Smooth muscle cell (in vitro differentiated cells): ENCODE data around the gene GABRA5. TPM values are rescaled to one million over a fixed set of nuclear protein-coding genes. Genes with fewer than 3 reads are reported as not detected.
A peak's percentile ranks its signal among the peaks of the same experiment; 100 is the strongest.

Source experiments
- DNase-seq: peaks from one replicate; lab custom pipeline; 2025; ENCODE audit not compliant: unreplicated experiment; lab: John Stamatoyannopoulos, UW
- H2AFZ ChIP-seq: fragments of 200-600 bp; sonication (generic); 2 replicates; pipeline ENCODE4 v1.6.0; 2016; ENCODE audit warnings: antibody characterized with exemption, low read depth, mild to moderate bottlenecking
- H3F3A ChIP-seq: fragments of 200-600 bp; sonication (generic); 2 replicates; pipeline ENCODE4 v1.6.0; 2017; ENCODE audit warnings: antibody characterized with exemption, low read depth
- H3K27ac ChIP-seq: fragments of 200-600 bp; sonication (generic); 2 replicates; pipeline ENCODE4 v1.5.1; 2016; ENCODE audit warnings: low read depth, mild to moderate bottlenecking
- H3K27me3 ChIP-seq: fragments of 200-600 bp; sonication (generic); 2 replicates; pipeline ENCODE4 v1.6.1; 2016; ENCODE audit warnings: low read depth, mild to moderate bottlenecking
- H3K36me3 ChIP-seq: fragments of 200-600 bp; sonication (generic); 2 replicates; pipeline ENCODE4 v1.5.1; 2016; ENCODE audit warnings: low read depth
- H3K4me1 ChIP-seq: fragments of 200-600 bp; sonication (generic); 2 replicates; pipeline ENCODE4 v1.5.1; 2016; ENCODE audit warnings: low read depth
- H3K4me2 ChIP-seq: fragments of 200-600 bp; sonication (generic); 2 replicates; pipeline ENCODE4 v1.6.0; 2016; ENCODE audit warnings: mild to moderate bottlenecking
- H3K4me3 ChIP-seq: fragments of 200-600 bp; sonication (generic); 2 replicates; pipeline ENCODE4 v1.5.1; 2016; ENCODE audit warnings: mild to moderate bottlenecking
- H3K79me2 ChIP-seq: fragments of 200-600 bp; sonication (generic); 2 replicates; pipeline ENCODE4 v1.6.0; 2016; ENCODE audit warnings: low read depth, mild to moderate bottlenecking
- H3K9ac ChIP-seq: fragments of 200-600 bp; sonication (generic); 2 replicates; pipeline ENCODE4 v1.6.0; 2016; ENCODE audit warnings: low read depth
- H3K9me3 ChIP-seq: fragments of 200-600 bp; sonication (generic); replicated peaks from 2 replicates; pipeline ENCODE4 v1.5.1; 2016; ENCODE audit warnings: low read depth
- H4K20me1 ChIP-seq: fragments of 200-600 bp; sonication (generic); 2 replicates; pipeline ENCODE4 v1.6.0; 2016; ENCODE audit warnings: low read depth
- WGBS: methylation state at CpG from one replicate; pipeline ENCODE4 v1.1.7; 2016; ENCODE audit warnings: low lambda C conversion rate; 5-methylcytosine and 5-hydroxymethylcytosine counted together
- polyA plus RNA-seq: library from polyadenylated mRNA; unstranded; fragments of >200 nt; fragmentation: Nextera tagmentation; extraction: Ambion mirVana; gene quantifications from 2 replicates; pipeline ENCODE4 v1.2.1, GENCODE V29; 2016
- total RNA-seq: library from RNA; depleted of rRNA; stranded (reverse); fragments of >200 nt; gene quantifications from 2 replicates; pipeline ENCODE4 v1.2.3, GENCODE V29; 2014
- TF ChIP-seq, protein P1 (sequence below): fragments of 200-600 bp; sonication (generic); IDR thresholded peaks from 2 replicates; pipeline ENCODE4 v1.5.1; 2017; ENCODE audit warnings: borderline replicate concordance, mild to moderate bottlenecking, antibody characterized with exemption; ENCODE audit not compliant: insufficient read depth, poor library complexity, severe bottlenecking

GABRA5 gene
- total and polyA plus RNA-seq, 2 experiments from 2014 or later: 0.27 TPM; not detected in 1

DNA sequence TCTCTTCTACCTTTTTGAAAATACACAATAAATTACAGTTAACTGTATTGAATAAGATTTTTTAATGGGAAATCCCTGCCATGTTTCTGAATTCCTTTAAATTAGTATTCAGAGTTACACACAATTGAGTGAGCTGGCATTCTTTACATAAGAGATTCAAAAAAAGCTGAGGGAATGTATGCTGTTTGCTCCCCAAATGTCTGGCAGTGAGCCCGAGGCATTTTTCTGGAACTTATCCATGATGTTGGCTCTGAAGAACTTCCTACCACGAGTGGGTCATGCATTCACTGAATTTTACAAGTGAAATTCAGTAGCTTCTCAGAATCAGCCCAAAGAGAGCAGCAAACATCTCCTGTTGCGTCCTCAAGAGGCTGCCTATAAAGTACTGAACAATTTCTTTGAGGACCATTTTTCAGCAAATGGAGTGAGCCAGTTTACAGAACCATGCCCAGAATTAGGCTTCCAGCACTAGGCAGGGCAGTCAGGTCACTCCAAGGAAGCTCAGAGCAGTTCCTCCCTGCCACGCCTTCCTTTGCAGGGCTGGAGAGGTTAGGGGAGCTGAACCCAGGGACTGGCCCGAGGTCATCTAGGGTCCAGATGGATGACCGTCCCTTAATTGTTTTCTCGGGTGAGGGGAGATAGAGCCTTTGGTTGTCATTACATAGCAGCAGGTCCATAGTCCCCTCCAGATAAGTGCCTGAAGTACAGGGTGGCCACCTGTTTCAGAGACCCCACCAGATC lies 21.2 kb downstream of the GABRA5 start:
- H3K9ac ChIP-seq: no peak overlapping the region
- no peaks in the 10 kb centered on the region for H3K27me3 ChIP-seq
- H3K4me2 ChIP-seq: no peak overlapping the region
- WGBS: 82% methylated on average over 7 of the region's 7 CpGs
- TF ChIP-seq, protein P1, sequence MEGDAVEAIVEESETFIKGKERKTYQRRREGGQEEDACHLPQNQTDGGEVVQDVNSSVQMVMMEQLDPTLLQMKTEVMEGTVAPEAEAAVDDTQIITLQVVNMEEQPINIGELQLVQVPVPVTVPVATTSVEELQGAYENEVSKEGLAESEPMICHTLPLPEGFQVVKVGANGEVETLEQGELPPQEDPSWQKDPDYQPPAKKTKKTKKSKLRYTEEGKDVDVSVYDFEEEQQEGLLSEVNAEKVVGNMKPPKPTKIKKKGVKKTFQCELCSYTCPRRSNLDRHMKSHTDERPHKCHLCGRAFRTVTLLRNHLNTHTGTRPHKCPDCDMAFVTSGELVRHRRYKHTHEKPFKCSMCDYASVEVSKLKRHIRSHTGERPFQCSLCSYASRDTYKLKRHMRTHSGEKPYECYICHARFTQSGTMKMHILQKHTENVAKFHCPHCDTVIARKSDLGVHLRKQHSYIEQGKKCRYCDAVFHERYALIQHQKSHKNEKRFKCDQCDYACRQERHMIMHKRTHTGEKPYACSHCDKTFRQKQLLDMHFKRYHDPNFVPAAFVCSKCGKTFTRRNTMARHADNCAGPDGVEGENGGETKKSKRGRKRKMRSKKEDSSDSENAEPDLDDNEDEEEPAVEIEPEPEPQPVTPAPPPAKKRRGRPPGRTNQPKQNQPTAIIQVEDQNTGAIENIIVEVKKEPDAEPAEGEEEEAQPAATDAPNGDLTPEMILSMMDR: no peak
- no peaks in the 10 kb centered on the region for H3K4me1 ChIP-seq
- no peak overlapping the region for H2AFZ ChIP-seq
- no peaks in the 10 kb centered on the region for H3F3A ChIP-seq
- H3K9me3 ChIP-seq: no peaks in the 10 kb centered on the region
- H3K27ac ChIP-seq: no peak overlapping the region
- H3K36me3 ChIP-seq: no peaks in the 10 kb centered on the region
- H4K20me1 ChIP-seq: no peaks in the 10 kb centered on the region
- no peak overlapping the region for H3K4me3 ChIP-seq
- no peak for DNase-seq
- no peaks in the 10 kb centered on the region for H3K79me2 ChIP-seq

DNA sequence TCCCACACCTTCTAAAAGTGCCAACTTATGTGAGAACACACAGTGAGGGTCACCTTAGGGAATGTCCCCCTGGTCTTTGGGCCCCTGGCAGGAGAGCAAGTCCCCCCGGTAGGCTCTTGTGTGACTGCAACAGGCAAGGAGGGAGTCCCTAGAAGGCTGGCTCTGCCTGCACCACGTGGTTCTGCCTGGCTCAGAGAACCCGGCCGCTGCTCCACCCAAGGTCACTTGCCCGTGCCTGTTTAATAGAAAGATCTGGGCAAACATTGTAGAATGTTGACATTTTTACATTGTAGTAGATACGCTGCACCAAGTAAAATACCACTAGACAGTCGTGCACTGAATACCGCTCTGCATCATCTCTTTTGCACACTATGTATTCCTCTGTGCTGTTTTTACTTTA lies 21.9 kb downstream of the GABRA5 start:
- 86% methylated on average over 8 of the region's 8 CpGs for WGBS
- no peaks in the 10 kb centered on the region for H3K36me3 ChIP-seq
- H3K27me3 ChIP-seq: no peaks in the 10 kb centered on the region
- H3K4me2 ChIP-seq: no peak overlapping the region
- H3K9ac ChIP-seq: no peak overlapping the region
- no peaks in the 10 kb centered on the region for H3F3A ChIP-seq
- H4K20me1 ChIP-seq: no peaks in the 10 kb centered on the region
- TF ChIP-seq, protein P1: no peak
- H3K4me3 ChIP-seq: no peak overlapping the region
- no peak for DNase-seq
- H3K79me2 ChIP-seq: no peaks in the 10 kb centered on the region
- no peaks in the 10 kb centered on the region for H3K9me3 ChIP-seq
- H2AFZ ChIP-seq: no peak overlapping the region
- no peak overlapping the region for H3K27ac ChIP-seq
- no peaks in the 10 kb centered on the region for H3K4me1 ChIP-seq

DNA sequence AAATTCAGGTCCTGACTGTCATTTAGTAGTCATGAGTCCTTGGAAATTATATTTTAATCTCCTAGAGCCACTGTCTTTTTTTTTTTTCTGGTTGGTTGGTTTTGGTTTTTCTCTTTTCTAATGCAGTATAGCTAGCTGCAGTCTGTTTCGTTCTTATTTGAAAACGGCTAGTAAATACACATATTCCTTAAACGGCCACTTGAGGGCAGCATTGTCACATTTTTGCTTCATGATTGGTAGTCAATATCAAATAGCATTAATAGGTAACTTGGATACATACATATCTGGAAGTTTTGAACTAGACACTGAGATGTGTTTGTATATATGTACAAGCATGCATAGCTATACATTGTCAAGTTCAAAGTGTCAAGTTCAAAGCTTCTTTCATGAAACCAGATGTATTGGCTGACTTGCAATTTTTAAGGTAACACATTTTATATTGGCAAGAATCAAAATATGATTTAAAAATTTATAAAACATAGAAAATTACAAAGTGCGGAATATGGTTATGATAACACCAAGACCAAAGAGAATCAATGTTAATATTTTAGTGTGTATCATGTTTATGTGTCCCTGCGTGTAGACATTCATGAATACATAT lies 22.5 kb downstream of the GABRA5 start:
- Histone ChIP-seq H4K20me1 (no peaks in the 10 kb centered on the region), H3F3A (no peaks in the 10 kb centered on the region), H3K9me3 (no peaks in the 10 kb centered on the region), H3K4me2 (no peak overlapping the region), H3K9ac (no peak overlapping the region), H3K4me3 (no peak overlapping the region), H2AFZ (no peak overlapping the region), H3K36me3 (no peaks in the 10 kb centered on the region), H3K79me2 (no peaks in the 10 kb centered on the region), H3K4me1 (no peaks in the 10 kb centered on the region), H3K27me3 (no peaks in the 10 kb centered on the region), H3K27ac (no peak overlapping the region)
- DNase-seq: no peak
- WGBS: 30% methylated on average over 5 of the region's 5 CpGs
- TF ChIP-seq, protein P1: peak; percentile 84

DNA sequence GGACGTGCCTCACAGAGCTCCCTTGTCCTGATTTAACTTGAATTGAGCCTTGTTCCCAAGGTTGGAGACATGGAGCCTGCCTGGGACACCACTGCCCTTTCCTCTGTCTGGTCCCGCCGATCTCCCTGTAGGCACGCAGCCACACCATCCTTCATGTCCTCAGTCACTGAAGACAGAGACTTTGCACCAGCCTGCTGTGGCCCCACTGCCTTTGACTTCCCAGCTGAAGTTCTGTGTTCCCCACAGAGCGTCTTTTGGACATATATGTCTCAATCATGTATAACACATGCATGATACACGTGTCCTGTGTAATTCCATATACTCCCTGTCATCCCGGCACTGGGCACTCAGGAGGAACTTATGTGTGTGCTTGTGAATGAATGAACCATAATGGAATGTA lies 23.6 kb downstream of the GABRA5 start:
- Histone ChIP-seq H2AFZ (no peak overlapping the region), H3K27me3 (no peaks in the 10 kb centered on the region), H3K9me3 (no peaks in the 10 kb centered on the region), H4K20me1 (no peaks in the 10 kb centered on the region), H3K27ac (no peak overlapping the region), H3K36me3 (no peaks in the 10 kb centered on the region), H3K4me1 (no peaks in the 10 kb centered on the region), H3K4me2 (no peak overlapping the region), H3F3A (no peaks in the 10 kb centered on the region), H3K9ac (no peak overlapping the region), H3K4me3 (no peak overlapping the region), H3K79me2 (no peaks in the 10 kb centered on the region)
- TF ChIP-seq, protein P1: no peak
- DNase-seq: no peak
- WGBS: 91% methylated on average over 7 of the region's 7 CpGs
